HG03354 (cell line): ENCODE data around the gene PPCDC.
A peak's percentile ranks its signal among the peaks of the same experiment; 100 is the strongest.

Source experiments
- ATAC-seq: cut with Tn5 transposase; IDR thresholded peaks from one replicate; pipeline ENCODE4 v1.9.1; 2021; ENCODE audit warnings: mild to moderate bottlenecking; ENCODE audit not compliant: unreplicated experiment, poor library complexity, severe bottlenecking

The PPCDC gene

GRCh38 chr15:75038231-75038630 lies 14.8 kb downstream of the PPCDC start:
- no peak for ATAC-seq

- ATAC-seq = peak; percentile 77
These were observed 19.5 kb downstream of the PPCDC start for GRCh38 chr15:75042730-75043508.

- peak; percentile 32 for ATAC-seq
These were observed 20.3 kb downstream of the PPCDC start for GRCh38 chr15:75043509-75044257.

- ATAC-seq = no peak
These were observed 21.0 kb downstream of the PPCDC start for GRCh38 chr15:75044258-75044878.

- no peak for ATAC-seq
These were observed 22.1 kb downstream of the PPCDC start for GRCh38 chr15:75045332-75046015.

GRCh38 chr15:75048394-75048793 lies 25.0 kb downstream of the PPCDC start:
- ATAC-seq = no peak

- no peak for ATAC-seq
These were observed 26.0 kb downstream of the PPCDC start for GRCh38 chr15:75049392-75049791.

GRCh38 chr15:75050283-75050682 lies 26.9 kb downstream of the PPCDC start:
- ATAC-seq = no peak

- no peak for ATAC-seq
These were observed 27.8 kb downstream of the PPCDC start for GRCh38 chr15:75051191-75051608.

GRCh38 chr15:75051711-75052110 lies 28.3 kb downstream of the PPCDC start:
- ATAC-seq = no peak

- no peak for ATAC-seq
These were observed 29.8 kb downstream of the PPCDC start for GRCh38 chr15:75052972-75053747.

GRCh38 chr15:75053748-75054125 lies 30.3 kb downstream of the PPCDC start:
- no peak for ATAC-seq

GRCh38 chr15:75054172-75054897 lies 30.9 kb downstream of the PPCDC start:
- no peak for ATAC-seq

GRCh38 chr15:75056036-75056435 lies 32.6 kb downstream of the PPCDC start:
- ATAC-seq = no peak

GRCh38 chr15:75058127-75058905 lies 34.9 kb downstream of the PPCDC start:
- no peak for ATAC-seq

- ATAC-seq = no peak
These were observed 36.2 kb downstream of the PPCDC start for GRCh38 chr15:75059607-75060006.

GRCh38 chr15:75061272-75061671 lies 37.9 kb downstream of the PPCDC start:
- no peak for ATAC-seq

- no peak for ATAC-seq
These were observed 39.3 kb downstream of the PPCDC start for GRCh38 chr15:75062706-75063105.
